WTC11 (cell line): ENCODE data around the gene LRR1.

ENCODE experiments used
- ATF1 ChIP-seq: sonication (generic); formaldehyde crosslinking; IDR thresholded peaks from 2 replicates; pipeline ENCODE4 v1.8.1; 2023; ENCODE audit warnings: mild to moderate bottlenecking, moderate library complexity, missing genetic modification reagents
- ESRRA ChIP-seq: sonication (generic); formaldehyde crosslinking; IDR thresholded peaks from 2 replicates; pipeline ENCODE4 v1.8.1; 2022; ENCODE audit warnings: mild to moderate bottlenecking, missing genetic modification reagents, borderline replicate concordance
- NFYB ChIP-seq: sonication (generic); formaldehyde crosslinking; conservative IDR thresholded peaks from 2 replicates; pipeline ENCODE4 v1.8.0; 2022; ENCODE audit warnings: low read depth, missing genetic modification reagents
- SMAD4 ChIP-seq: sonication (generic); formaldehyde crosslinking; IDR thresholded peaks from 2 replicates; pipeline ENCODE4 v1.8.0; 2022; ENCODE audit warnings: mild to moderate bottlenecking, missing genetic modification reagents
- SP1 ChIP-seq: sonication (generic); formaldehyde crosslinking; conservative IDR thresholded peaks from 2 replicates; pipeline ENCODE4 v1.8.1; 2022; ENCODE audit warnings: missing genetic modification reagents
- ZNF232 ChIP-seq: sonication (generic); formaldehyde crosslinking; IDR thresholded peaks from 2 replicates; pipeline ENCODE4 v1.8.0; 2022; ENCODE audit warnings: mild to moderate bottlenecking, missing genetic modification reagents
- ZNF281 ChIP-seq: sonication (generic); formaldehyde crosslinking; IDR thresholded peaks from 2 replicates; pipeline ENCODE4 v1.8.0; 2023; ENCODE audit warnings: mild to moderate bottlenecking, missing genetic modification reagents
- ZNF317 ChIP-seq: sonication (generic); formaldehyde crosslinking; IDR thresholded peaks from 2 replicates; pipeline ENCODE4 v1.8.1; 2023; ENCODE audit warnings: low read depth, mild to moderate bottlenecking, moderate library complexity, missing genetic modification reagents, borderline replicate concordance
- ZNF423 ChIP-seq: fragments of 250-450 bp; sonication (Bioruptor Pico); IDR thresholded peaks from 2 replicates; pipeline ENCODE4 v2.1.2; 2022; ENCODE audit warnings: mild to moderate bottlenecking, moderate library complexity
- ZNF512 ChIP-seq: sonication (generic); formaldehyde crosslinking; IDR thresholded peaks from 2 replicates; pipeline ENCODE4 v1.8.1; 2022; ENCODE audit warnings: missing genetic modification reagents, borderline replicate concordance
- TF ChIP-seq, protein P1 (sequence below): sonication (generic); formaldehyde crosslinking; IDR thresholded peaks from 2 replicates; pipeline ENCODE4 v1.8.1; 2023; ENCODE audit warnings: mild to moderate bottlenecking, missing genetic modification reagents
- TF ChIP-seq, protein P2 (sequence below): sonication (generic); formaldehyde crosslinking; IDR thresholded peaks from 2 replicates; pipeline ENCODE4 v1.8.1; 2023; ENCODE audit warnings: mild to moderate bottlenecking, missing genetic modification reagents, moderate library complexity
- TF ChIP-seq, protein P3 (sequence below): fragments of 200-600 bp; IDR thresholded peaks from 2 replicates; pipeline ENCODE4 v1.8.0; 2022; ENCODE audit warnings: antibody characterized with exemption

DNA sequence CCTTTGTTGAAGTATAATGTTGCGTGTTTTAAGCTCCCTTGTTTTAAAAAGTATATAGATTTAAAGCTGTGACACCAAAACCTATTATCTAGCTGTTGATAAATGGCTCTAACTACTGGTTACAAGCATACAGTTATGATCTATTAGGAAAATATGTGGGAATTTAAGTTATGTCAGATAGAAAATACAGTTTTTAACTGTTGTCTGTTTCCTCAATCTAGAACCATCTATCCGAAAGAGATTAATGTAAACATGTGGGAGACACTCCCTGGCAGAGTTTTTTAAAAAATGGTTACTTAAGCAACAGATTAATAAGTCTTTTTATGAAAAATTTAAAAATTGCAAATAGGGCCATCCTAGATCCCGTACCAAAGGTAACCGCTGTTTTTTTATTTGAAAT lies 13.5 kb downstream of the LRR1 start:
- no peak for TF ChIP-seq ESRRA (CRISPR knock-in tag)
- TF ChIP-seq, protein P1, sequence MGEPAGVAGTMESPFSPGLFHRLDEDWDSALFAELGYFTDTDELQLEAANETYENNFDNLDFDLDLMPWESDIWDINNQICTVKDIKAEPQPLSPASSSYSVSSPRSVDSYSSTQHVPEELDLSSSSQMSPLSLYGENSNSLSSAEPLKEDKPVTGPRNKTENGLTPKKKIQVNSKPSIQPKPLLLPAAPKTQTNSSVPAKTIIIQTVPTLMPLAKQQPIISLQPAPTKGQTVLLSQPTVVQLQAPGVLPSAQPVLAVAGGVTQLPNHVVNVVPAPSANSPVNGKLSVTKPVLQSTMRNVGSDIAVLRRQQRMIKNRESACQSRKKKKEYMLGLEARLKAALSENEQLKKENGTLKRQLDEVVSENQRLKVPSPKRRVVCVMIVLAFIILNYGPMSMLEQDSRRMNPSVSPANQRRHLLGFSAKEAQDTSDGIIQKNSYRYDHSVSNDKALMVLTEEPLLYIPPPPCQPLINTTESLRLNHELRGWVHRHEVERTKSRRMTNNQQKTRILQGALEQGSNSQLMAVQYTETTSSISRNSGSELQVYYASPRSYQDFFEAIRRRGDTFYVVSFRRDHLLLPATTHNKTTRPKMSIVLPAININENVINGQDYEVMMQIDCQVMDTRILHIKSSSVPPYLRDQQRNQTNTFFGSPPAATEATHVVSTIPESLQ, result no peak
- TF ChIP-seq ZNF423 (CRISPR knock-in tag), result no peak
- TF ChIP-seq, protein P2, sequence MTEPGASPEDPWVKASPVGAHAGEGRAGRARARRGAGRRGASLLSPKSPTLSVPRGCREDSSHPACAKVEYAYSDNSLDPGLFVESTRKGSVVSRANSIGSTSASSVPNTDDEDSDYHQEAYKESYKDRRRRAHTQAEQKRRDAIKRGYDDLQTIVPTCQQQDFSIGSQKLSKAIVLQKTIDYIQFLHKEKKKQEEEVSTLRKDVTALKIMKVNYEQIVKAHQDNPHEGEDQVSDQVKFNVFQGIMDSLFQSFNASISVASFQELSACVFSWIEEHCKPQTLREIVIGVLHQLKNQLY (CRISPR knock-in tag), result no peak
- TF ChIP-seq, protein P3, sequence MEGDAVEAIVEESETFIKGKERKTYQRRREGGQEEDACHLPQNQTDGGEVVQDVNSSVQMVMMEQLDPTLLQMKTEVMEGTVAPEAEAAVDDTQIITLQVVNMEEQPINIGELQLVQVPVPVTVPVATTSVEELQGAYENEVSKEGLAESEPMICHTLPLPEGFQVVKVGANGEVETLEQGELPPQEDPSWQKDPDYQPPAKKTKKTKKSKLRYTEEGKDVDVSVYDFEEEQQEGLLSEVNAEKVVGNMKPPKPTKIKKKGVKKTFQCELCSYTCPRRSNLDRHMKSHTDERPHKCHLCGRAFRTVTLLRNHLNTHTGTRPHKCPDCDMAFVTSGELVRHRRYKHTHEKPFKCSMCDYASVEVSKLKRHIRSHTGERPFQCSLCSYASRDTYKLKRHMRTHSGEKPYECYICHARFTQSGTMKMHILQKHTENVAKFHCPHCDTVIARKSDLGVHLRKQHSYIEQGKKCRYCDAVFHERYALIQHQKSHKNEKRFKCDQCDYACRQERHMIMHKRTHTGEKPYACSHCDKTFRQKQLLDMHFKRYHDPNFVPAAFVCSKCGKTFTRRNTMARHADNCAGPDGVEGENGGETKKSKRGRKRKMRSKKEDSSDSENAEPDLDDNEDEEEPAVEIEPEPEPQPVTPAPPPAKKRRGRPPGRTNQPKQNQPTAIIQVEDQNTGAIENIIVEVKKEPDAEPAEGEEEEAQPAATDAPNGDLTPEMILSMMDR, result no peak
- no peak for TF ChIP-seq ZNF317 (CRISPR knock-in tag)
- no peak for TF ChIP-seq SMAD4 (CRISPR knock-in tag)
- no peak for TF ChIP-seq ATF1 (CRISPR knock-in tag)
- TF ChIP-seq SP1 (CRISPR knock-in tag), result no peak
- no peak for TF ChIP-seq ZNF512 (CRISPR knock-in tag)
- no peak for TF ChIP-seq ZNF232 (CRISPR knock-in tag)
- no peak for TF ChIP-seq NFYB (CRISPR knock-in tag)
- TF ChIP-seq ZNF281 (CRISPR knock-in tag), result no peak
